Activated CD4-positive, alpha-beta T cell treated with anti-CD3 and anti-CD28 coated beads for 24 hours (primary cell): ENCODE results near the gene CCSER1.
"Not testable (repeated sequence)": the region's sequence is repeated elsewhere in the genome, so short reads cannot be mapped to it uniquely, and the experiment has no call there.

ENCODE experiments used
- DNase-seq, 2 donors: peaks; one replicate each; pipeline ENCODE4 v3.0.0-alpha.2; 2020; ENCODE audit warnings: low read depth in 2 of 2

CCSER1 gene

DNA sequence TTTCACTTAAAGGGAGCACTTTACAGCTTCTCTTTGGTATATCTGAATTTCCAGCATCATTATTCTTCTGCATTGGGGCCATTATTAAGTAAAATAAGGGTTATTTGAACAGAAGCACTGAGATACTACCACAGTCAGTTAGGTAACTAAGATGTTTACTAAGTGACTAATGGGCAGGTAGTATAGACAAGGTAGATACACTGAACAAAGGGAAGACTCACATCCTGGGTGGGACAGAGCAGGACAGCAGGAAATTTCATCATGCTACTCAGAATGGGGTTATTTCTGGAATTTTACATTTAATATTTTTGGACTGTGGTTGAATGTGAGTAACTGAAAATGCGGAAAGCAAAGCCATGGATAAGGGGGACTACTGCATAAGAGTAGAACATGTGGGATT is 316.0 kb downstream of the CCSER1 start:
- DNase-seq, result no peak

DNA sequence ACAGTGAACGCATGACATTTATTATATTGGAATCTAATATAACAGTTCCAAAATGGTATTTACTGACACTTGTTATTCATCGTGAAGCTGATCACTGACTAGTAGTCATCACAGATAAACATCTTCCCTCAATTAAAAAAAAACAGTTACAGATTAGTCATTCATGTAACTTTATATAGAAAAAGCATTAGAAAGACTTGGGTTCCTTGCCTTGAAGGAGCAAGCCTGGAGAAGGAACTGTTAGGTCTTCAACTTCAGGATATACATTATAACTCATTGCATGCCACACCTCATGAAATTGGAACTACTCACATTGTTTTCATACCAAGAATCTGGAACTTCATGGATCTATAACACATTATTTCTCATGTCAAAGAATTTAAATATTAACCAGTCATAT is 317.7 kb downstream of the CCSER1 start:
- DNase-seq, result no peak

GRCh38 chr4:90445380-90445779 is 318.2 kb downstream of the CCSER1 start:
- DNase-seq, result no peak

- DNase-seq, result no peak
Observed at GRCh38 chr4:90449626-90450025, 322.4 kb downstream of the CCSER1 start.

DNA sequence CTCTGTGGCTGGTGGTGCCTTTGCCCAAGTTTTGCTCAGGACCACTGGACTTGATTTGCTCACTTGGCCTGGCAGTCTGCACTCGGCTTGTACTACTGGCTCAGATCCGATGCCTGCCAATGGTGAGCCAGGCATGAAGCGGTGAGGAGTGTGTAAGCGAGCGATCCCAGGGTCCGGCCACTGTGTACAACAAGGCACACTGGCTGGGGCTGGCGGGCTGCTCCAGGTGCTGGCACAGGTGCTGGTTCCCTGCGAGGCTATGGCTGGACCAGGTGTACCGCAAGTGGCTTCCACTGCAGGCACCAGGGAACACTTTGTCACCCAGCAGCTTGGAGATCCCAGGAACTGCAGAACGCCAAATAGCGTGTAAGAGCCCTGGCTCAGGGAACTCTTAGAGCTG is 329.7 kb downstream of the CCSER1 start:
- DNase-seq, result no peak

- no peak for DNase-seq
Observed at GRCh38 chr4:90457817-90458216, 330.6 kb downstream of the CCSER1 start.

GRCh38 chr4:90458576-90458975 is 331.4 kb downstream of the CCSER1 start:
- no peak for DNase-seq

GRCh38 chr4:90474484-90474883 is 347.3 kb downstream of the CCSER1 start:
- DNase-seq, result no peak

GRCh38 chr4:90476019-90476418 is 348.8 kb downstream of the CCSER1 start:
- DNase-seq, result no peak

GRCh38 chr4:90476586-90476985 is 349.4 kb downstream of the CCSER1 start:
- no peak for DNase-seq

- not testable (repeated sequence) for DNase-seq
Observed at GRCh38 chr4:90484894-90485293, 357.7 kb downstream of the CCSER1 start.

DNA sequence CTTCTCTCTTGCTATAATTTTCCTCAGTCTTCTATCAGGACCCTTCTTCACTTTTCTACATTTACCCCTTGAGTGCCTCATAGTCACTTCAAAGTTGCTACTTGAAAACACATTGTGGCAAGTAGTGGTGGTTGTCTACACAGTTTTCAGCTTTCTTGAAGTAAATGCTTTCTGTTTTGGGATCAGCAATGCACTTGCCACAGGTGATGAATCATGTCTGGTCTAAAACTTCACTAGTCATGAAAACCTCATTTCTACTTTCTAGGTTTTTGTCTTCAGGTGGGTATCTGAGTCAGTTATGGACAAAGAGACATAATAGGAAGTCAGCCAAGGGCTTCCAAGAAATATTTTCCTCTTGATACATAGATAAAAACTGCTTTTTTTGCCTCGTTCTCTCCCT is 359.2 kb downstream of the CCSER1 start:
- no peak for DNase-seq

DNA sequence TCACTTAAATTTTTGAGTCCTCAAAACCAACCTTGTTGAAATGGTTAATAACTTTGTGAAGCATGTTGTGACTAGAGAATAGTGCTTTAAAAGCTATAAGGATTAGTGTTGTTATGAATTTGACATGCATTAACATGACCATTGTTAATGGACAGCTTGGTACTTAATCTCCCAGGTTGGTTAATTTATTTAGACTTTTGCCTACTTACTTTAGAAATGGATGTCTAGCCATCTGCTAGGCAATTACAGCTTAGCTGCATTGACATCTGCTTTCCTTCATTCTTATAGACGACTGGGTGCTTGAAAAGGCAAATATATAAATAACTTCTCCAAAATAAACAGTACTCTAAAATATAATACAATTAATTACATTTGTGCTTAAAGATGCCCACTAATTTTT is 368.0 kb downstream of the CCSER1 start:
- no peak for DNase-seq

DNA sequence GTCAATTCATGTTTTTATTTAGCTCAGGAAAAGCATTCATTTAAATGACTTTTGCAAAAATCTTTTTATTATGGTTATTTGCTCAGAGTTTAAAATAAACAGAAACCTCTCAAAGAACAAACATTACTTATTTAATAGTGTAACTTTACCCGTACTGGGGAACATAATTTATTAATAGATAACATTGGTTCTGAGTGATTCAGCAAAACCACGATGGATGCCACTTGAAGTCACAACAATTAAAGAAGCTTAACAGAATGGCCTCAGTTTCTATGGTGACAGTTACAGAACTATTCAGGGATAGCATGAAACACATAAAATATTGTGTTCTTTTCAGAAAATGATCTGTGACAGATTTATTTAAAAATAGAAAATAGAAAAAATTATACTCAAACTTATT is 368.7 kb downstream of the CCSER1 start:
- no peak for DNase-seq

GRCh38 chr4:90498175-90498574 is 371.0 kb downstream of the CCSER1 start:
- DNase-seq, result no peak

DNA sequence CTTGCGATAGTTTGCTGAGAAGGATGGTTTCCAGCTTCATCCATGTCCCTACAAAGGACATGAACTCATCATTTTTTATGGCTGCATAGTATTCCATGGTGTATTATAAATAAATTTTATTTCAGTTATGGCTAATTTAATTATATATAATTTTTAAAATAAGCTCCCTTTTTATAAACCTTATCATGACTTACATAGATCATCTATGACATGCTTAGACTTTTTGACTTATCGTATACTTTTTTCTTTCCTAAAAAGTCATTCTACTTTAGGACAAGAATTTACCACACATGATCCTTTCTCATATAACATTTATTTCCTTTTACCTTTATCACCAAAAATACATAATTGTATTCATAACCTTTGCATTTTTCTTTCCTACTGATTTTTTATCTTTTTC is 376.5 kb downstream of the CCSER1 start:
- DNase-seq, result no peak

GRCh38 chr4:90515191-90515590 is 388.0 kb downstream of the CCSER1 start:
- no peak for DNase-seq

DNA sequence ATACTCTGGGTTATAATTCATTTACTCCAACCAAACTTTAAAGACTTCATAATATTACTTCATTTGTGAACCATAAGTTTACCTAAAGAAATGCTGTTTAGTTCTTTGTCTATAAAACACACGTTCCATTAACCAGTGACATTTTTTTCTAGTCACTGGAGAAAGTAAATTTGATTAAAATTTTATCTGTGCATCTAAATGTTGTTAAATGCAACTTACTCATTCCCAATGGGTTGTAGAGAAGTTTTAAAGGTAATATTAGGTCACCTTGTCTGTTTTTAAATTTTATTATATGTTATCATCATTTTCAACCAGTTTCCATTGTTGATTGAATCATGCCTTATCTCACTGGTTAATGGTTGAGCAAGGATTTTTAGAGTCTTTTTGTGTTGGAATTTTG is 401.4 kb downstream of the CCSER1 start:
- no peak for DNase-seq

GRCh38 chr4:90536408-90536807 is 409.2 kb downstream of the CCSER1 start:
- DNase-seq, result no peak

GRCh38 chr4:90537491-90537890 is 410.3 kb downstream of the CCSER1 start:
- DNase-seq, result no peak

DNA sequence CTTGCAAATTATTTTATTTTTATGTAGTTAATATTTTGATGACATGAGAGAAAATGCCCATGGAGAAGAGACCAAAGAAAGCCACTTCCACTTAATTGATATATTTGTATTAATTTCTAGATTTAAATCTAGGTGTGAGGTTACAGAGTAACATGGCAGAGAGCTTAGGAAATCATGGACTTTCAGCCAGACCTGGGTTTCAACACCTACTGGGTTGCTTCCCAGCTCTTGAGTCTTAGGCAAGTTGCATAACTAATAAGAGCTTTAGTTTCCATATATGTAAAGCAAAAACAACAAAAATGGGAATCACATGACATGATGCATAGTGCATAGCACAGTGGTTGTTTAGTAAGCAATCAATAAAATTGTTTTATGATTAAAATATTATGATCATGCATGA is 413.3 kb downstream of the CCSER1 start:
- no peak for DNase-seq

- no peak for DNase-seq
Observed at GRCh38 chr4:90542216-90542615, 415.0 kb downstream of the CCSER1 start.

DNA sequence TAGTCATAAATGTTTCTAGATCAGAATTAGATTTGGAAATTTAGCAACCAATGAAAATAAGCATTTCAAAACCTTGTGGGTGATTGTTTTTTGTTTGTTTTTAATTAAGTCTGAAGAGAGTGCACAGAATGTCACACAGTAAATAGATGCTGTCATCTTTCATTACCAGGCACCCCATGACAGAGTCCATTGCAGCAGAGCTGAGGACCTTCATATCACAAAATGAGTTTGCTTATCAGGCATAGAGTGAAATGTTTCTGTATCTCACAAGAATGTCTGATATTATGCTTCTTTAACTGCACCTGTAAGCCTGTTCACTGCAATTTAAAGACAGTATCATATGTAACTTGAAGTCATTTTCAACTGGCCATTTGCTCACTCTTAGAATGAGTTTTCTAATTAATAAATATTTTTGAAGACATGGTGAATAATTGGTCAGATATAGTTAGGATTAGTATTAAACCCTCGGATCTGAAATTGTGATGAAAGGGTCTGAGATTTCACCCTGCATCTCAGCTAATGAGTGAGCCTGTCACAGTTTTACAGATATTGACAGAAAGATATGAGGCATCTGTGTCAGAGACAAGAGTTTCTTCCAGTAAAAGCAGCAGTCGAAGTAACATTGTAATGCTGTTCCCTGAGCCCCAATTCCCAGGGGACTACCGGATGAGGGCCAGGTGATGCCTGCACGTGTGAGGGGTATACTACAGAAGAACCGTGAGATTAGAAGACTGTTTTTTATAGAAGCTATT is 416.4 kb downstream of the CCSER1 start:
- no peak for DNase-seq

DNA sequence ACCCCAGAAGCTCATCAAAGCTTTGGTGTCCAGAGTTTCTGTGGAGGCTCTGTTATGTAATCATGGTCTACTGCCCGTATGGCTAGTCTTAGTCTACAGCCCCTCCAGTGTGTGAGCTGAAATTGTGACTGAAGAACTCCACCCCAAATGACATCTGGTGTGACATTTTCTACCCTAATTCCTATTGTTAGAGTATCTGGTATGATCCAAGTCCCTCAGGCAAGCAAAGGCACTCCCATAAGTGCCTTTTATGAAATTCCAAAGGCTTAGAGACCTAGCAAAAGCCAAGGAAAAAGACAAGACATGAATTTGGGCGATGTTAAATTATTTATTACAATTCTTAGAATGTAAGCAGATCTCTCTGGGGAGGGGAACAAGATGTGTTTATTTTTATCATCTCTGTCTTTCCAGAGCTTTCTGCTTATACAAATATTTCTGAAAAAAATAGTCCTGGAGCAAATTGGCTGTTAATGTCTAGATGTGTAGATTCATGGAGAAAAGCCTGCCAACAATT is 417.4 kb downstream of the CCSER1 start:
- DNase-seq, result no peak
